ENCODE data around the gene ADAMTS12.

GRCh38 chr5:33905381-33905780, 13.6 kb upstream of the ADAMTS12 start:
- no peak for TF ChIP-seq CTCF (IDR thresholded peaks at IDR 0.05)
- no peak for TF ChIP-seq POLR2A (IDR thresholded peaks at IDR 0.05)

All from lower leg skin (tissue), 3 donors.